K562 (cell line): ENCODE results near the gene BRWD1. TPM values are rescaled to one million over a fixed set of nuclear protein-coding genes. Genes with fewer than 3 reads are reported as not detected.

ENCODE experiments used
- AFF4 ChIP-seq: sonication (generic); formaldehyde crosslinking; IDR thresholded peaks from 2 replicates; pipeline ENCODE4 v1.8.0; 2023; ENCODE audit warnings: mild to moderate bottlenecking, missing genetic modification reagents
- ATF7 ChIP-seq: fragments of 450-650 bp; IDR thresholded peaks from 2 replicates; pipeline ENCODE4 v1.7.1; 2014; ENCODE audit warnings: mild to moderate bottlenecking, moderate library complexity
- BRF1 ChIP-seq: IDR thresholded peaks from 3 replicates; pipeline ENCODE4 v1.6.1; 2011; ENCODE audit warnings: borderline replicate concordance, mild to moderate bottlenecking; ENCODE audit not compliant: insufficient read length; ENCODE audit errors: extremely low read depth
- CBX3 ChIP-seq, 2 experiments: IDR thresholded peaks; 1 replicate in 1 of 2; 2 replicates in 1 of 2; pipeline ENCODE4 v1.6.1; 2012; ENCODE audit warnings: inconsistent platforms in 2 of 2, low read length in 2 of 2, borderline replicate concordance in 1 of 2, control low read depth in 1 of 2
- CHD7 ChIP-seq: fragments of 200-600 bp; sonication (generic); IDR thresholded peaks from one replicate; pipeline ENCODE4 v1.6.1; 2012; ENCODE audit warnings: mild to moderate bottlenecking, low read depth, low read length, inconsistent platforms
- KAT7 ChIP-seq: sonication (generic); formaldehyde crosslinking; IDR thresholded peaks from 2 replicates; pipeline ENCODE4 v1.8.0; 2022; ENCODE audit warnings: missing genetic modification reagents, mild to moderate bottlenecking, borderline replicate concordance
- MCM7 ChIP-seq, 2 experiments: fragments of 450-650 bp; IDR thresholded peaks; 2 replicates each; pipeline ENCODE4 v1.6.1; 2016 to 2018
- OTX1 ChIP-seq: fragments of 450-650 bp; formaldehyde crosslinking; IDR thresholded peaks from 2 replicates; pipeline ENCODE4 v1.4.0; 2022; ENCODE audit warnings: mild to moderate bottlenecking
- XRCC4 ChIP-seq: IDR thresholded peaks from one replicate; pipeline ENCODE4 v1.6.1; 2011; ENCODE audit not compliant: insufficient read depth, insufficient read length; ENCODE audit errors: extremely low read depth
- ZFP36 ChIP-seq: fragments of 150-350 bp; IDR thresholded peaks from 2 replicates; pipeline ENCODE4 v1.6.1; 2018; ENCODE audit warnings: low read length, low read depth; ENCODE audit not compliant: partially characterized antibody
- ZNF384 ChIP-seq: IDR thresholded peaks from 2 replicates; pipeline ENCODE4 v1.6.1; 2012; ENCODE audit warnings: low read depth, low read length, improper control_type of control experiment
- ZNF436 ChIP-seq: fragments of 250-450, 450-650 bp; sonication (Bioruptor Pico); formaldehyde crosslinking; IDR thresholded peaks from 2 replicates; pipeline ENCODE4 v1.7.0; 2020; ENCODE audit warnings: mild to moderate bottlenecking
- polyA plus RNA-seq, 8 experiments: library from polyadenylated mRNA; depleted of rRNA in 4 of 8; stranded (reverse) in 5 of 8; unstranded in 3 of 8; fragments of >200 nt; fragmentation: Nextera tagmentation in 2 of 8; fragmentation: Illumina TruSeq in 1 of 8; extraction: Ambion mirVana in 2 of 8; extraction: Trizol in 1 of 8; gene quantifications; 2 replicates each; pipeline versions ENCODE4 v1.2.1 to v1.2.3, GENCODE V29; 2011 to 2014; ENCODE audit warnings: inconsistent platforms in 1 of 8, missing spikeins in 1 of 8
- total RNA-seq, 7 experiments: library from RNA; depleted of rRNA in 6 of 7; stranded (reverse); fragments of >200 nt in 6 of 7; fragmentation: Illumina TruSeq in 2 of 7; extraction: Trizol in 2 of 7; gene quantifications; 2 replicates each; pipeline versions ENCODE4 v1.2.1 to v1.2.3, GENCODE V29; 2011 to 2021; ENCODE audit warnings: low replicate concordance in 1 of 7

BRWD1 gene
- total and polyA plus RNA-seq, 9 of the 15 experiments (the other 6 are each of a cell fraction or from before 2014, with no cell fraction given), result 10.1 to 60.2 (median 34.1) TPM

- TF ChIP-seq CHD7 (no peak), KAT7 (no peak), MCM7 (IDR thresholded peaks at IDR 0.05) (no peak), XRCC4 (no peak), AFF4 (CRISPR knock-in tag) (0 out of 2 replicates have a peak, but pooled peaks have one; percentile 3), ZFP36 (no peak), ATF7 (peak; percentile 82; the same call in 1 of the 2 replicates), ZNF436 (CRISPR knock-in tag) (0 out of 2 replicates have a peak, but pooled peaks have one; percentile 28), CBX3 (IDR thresholded peaks at IDR 0.05; ENCODE audit: borderline replicate concordance in 1 of 2, low read length in 2 of 2) (no peak), BRF1 (no peak), OTX1 (no peak), ZNF384 (no peak)
Measured at GRCh38 chr21:39348355-39349210, 35.2 kb upstream of the BRWD1 start, which contains the start of gene HMGN1 (continued).
